ENCODE results near the gene NUP37.
"Not testable (repeated sequence)": the region's sequence is repeated elsewhere in the genome, so short reads cannot be mapped to it uniquely, and the experiment has no call there.

NUP37 gene

GRCh38 chr12:102089228-102089835 lies 30.6 kb downstream of the NUP37 start:
- DNase-seq (ENCODE audit: low read depth in 2 of 2): not testable (repeated sequence)

GRCh38 chr12:102080842-102081241 lies 39.1 kb downstream of the NUP37 start:
- DNase-seq (ENCODE audit: low read depth in 2 of 2): no peak

GRCh38 chr12:102072092-102072491 lies 47.8 kb downstream of the NUP37 start:
- not testable (repeated sequence) for DNase-seq (ENCODE audit: low read depth in 2 of 2)

- no peak for DNase-seq (ENCODE audit: low read depth in 2 of 2)
Observed at GRCh38 chr12:102069707-102070106, 50.2 kb downstream of the NUP37 start.

GRCh38 chr12:102067574-102068258 lies 52.2 kb downstream of the NUP37 start:
- no peak for DNase-seq (ENCODE audit: low read depth in 2 of 2)

GRCh38 chr12:102064476-102064875 lies 55.4 kb downstream of the NUP37 start:
- no peak for DNase-seq (ENCODE audit: low read depth in 2 of 2)

- no peak for DNase-seq (ENCODE audit: low read depth in 2 of 2)
Observed at GRCh38 chr12:102063069-102063468, 56.8 kb downstream of the NUP37 start.

GRCh38 chr12:102062419-102062806 lies 57.5 kb downstream of the NUP37 start:
- DNase-seq (ENCODE audit: low read depth in 2 of 2): no peak

- DNase-seq (ENCODE audit: low read depth in 2 of 2): peak; percentile 88 to 91
Observed at GRCh38 chr12:102061560-102062418, 58.1 kb downstream of the NUP37 start, which contains the start of gene WASHC3. Gene WASHC3, minus strand, starts transcription at chr12:102061991. Its CDS starts 29 bp downstream, at chr12:102061962.

GRCh38 chr12:102061096-102061559 lies 58.8 kb downstream of the NUP37 start:
- DNase-seq (ENCODE audit: low read depth in 2 of 2): no peak

GRCh38 chr12:102059343-102059742 lies 60.6 kb downstream of the NUP37 start:
- DNase-seq (ENCODE audit: low read depth in 2 of 2): no peak

GRCh38 chr12:102054345-102054744 lies 65.6 kb downstream of the NUP37 start:
- DNase-seq (ENCODE audit: low read depth in 2 of 2): no peak

GRCh38 chr12:102053062-102053349 lies 66.9 kb downstream of the NUP37 start:
- DNase-seq (ENCODE audit: low read depth in 2 of 2): no peak

GRCh38 chr12:102052192-102053061 lies 67.5 kb downstream of the NUP37 start:
- no peak for DNase-seq (ENCODE audit: low read depth in 2 of 2)

GRCh38 chr12:102051431-102051965 lies 68.4 kb downstream of the NUP37 start:
- no peak for DNase-seq (ENCODE audit: low read depth in 2 of 2)

- no peak for DNase-seq (ENCODE audit: low read depth in 2 of 2)
Observed at GRCh38 chr12:102050660-102051430, 69.1 kb downstream of the NUP37 start.

GRCh38 chr12:102043928-102044327 lies 76.0 kb downstream of the NUP37 start:
- DNase-seq (ENCODE audit: low read depth in 2 of 2): no peak

- DNase-seq (ENCODE audit: low read depth in 2 of 2): no peak
Observed at GRCh38 chr12:102033991-102034745, 85.7 kb downstream of the NUP37 start.

GRCh38 chr12:102031852-102032251 lies 88.1 kb downstream of the NUP37 start:
- no peak for DNase-seq (ENCODE audit: low read depth in 2 of 2)

- no peak for DNase-seq (ENCODE audit: low read depth in 2 of 2)
Observed at GRCh38 chr12:102029141-102029540, 90.8 kb downstream of the NUP37 start.

Measured in stimulated activated CD8-positive, alpha-beta memory T cell treated with anti-CD3 and anti-CD28 coated beads, Interleukin-7, amount 100 ng/mL, for 1 hour (primary cell).